T-helper 1 cell treated with Interleukin-12 subunit alpha and Interleukin-12 subunit beta and Interleukin-4 antibody, amounts not matched to agents 30 μg/mL and 1 μg/mL, for 36 hours (primary cell): ENCODE measurements around the gene ENSA.
"Not testable (repeated sequence)": the region's sequence is repeated elsewhere in the genome, so short reads cannot be mapped to it uniquely, and the experiment has no call there.

Experiments
- H3K27ac Mint-ChIP-seq: one replicate; pipeline ENCODE4 v1.8.0; 2021; ENCODE audit warnings: mild to moderate bottlenecking, mixed read lengths
- H3K27me3 Mint-ChIP-seq: one replicate; pipeline ENCODE4 v1.8.0; 2021; ENCODE audit warnings: low read depth, mixed read lengths
- H3K36me3 Mint-ChIP-seq: one replicate; pipeline ENCODE4 v1.8.0; 2021; ENCODE audit warnings: low read depth, mixed read lengths
- H3K4me1 Mint-ChIP-seq: one replicate; pipeline ENCODE4 v1.8.0; 2021; ENCODE audit warnings: low read depth, mixed read lengths
- H3K4me3 Mint-ChIP-seq: one replicate; pipeline ENCODE4 v1.8.0; 2021; ENCODE audit warnings: mild to moderate bottlenecking, moderate library complexity, mixed read lengths
- H3K9me3 Mint-ChIP-seq: one replicate; pipeline ENCODE4 v1.8.0; 2021; ENCODE audit warnings: mixed read lengths

ENSA gene

DNA sequence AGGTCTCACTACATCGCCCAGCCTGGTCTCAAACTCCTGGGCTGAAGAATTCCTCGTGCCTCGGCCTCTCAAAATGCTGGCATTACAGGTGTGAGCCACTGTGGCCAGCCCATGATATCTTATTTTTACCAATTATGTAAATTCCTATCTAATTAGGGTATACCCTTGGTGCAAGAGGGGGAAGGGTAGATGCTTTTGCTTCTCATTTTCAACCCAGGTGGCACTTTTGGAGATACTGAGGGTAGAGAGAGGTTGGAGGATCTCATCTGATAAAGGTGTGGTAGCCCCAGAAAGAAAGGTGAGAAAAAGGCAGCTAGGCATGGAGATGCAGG, 17.4 kb downstream of the ENSA start:
- Mint-ChIP-seq H3K27me3 (no peaks in the 10 kb centered on the region), H3K36me3 (peaks cover 22% of the 10 kb centered on the region), H3K27ac (peak overlapping the region; percentile 98), H3K4me1 (peaks cover 51% of the 10 kb centered on the region), H3K4me3 (peak overlapping the region; percentile 63), H3K9me3 (no peaks in the 10 kb centered on the region)

GRCh38 chr1:150610576-150610975, 18.8 kb downstream of the ENSA start:
- Mint-ChIP-seq H3K4me3 (no peak overlapping the region), H3K36me3 (peaks cover 12% of the 10 kb centered on the region), H3K27ac (peak overlapping the region; percentile 98), H3K27me3 (no peaks in the 10 kb centered on the region), H3K9me3 (no peaks in the 10 kb centered on the region), H3K4me1 (peaks cover 40% of the 10 kb centered on the region)

- Mint-ChIP-seq H3K36me3 (peaks cover 8% of the 10 kb centered on the region), H3K4me1 (peaks cover 35% of the 10 kb centered on the region), H3K4me3 (no peak overlapping the region), H3K27me3 (no peaks in the 10 kb centered on the region), H3K9me3 (no peaks in the 10 kb centered on the region), H3K27ac (peak overlapping the region; percentile 57)
Measured at GRCh38 chr1:150609732-150610131, 19.7 kb downstream of the ENSA start.

GRCh38 chr1:150606463-150607142, 22.8 kb downstream of the ENSA start:
- Mint-ChIP-seq H3K36me3 (peaks cover 11% of the 10 kb centered on the region), H3K4me1 (peaks cover 16% of the 10 kb centered on the region), H3K27me3 (no peaks in the 10 kb centered on the region), H3K4me3 (no peak overlapping the region), H3K27ac (peak overlapping the region; percentile 13), H3K9me3 (no peaks in the 10 kb centered on the region)

DNA sequence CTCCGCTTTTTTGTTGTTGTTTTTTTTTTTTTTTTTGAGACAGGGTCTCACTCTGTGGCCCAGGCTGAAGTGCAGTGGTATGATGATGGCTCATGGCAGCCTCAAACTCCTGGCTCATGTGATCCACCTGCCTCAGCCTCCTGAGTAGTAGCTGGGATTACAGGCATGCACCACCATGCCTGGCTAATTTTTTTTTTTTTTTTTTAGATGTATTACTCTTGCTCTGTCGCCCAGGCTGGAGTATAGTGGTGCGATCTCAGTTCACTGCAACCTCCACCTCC, 24.0 kb downstream of the ENSA start:
- H3K4me1 Mint-ChIP-seq, H3K27me3 Mint-ChIP-seq, H3K9me3 Mint-ChIP-seq, H3K27ac Mint-ChIP-seq, H3K4me3 Mint-ChIP-seq: not testable (repeated sequence)
- peaks cover 13% of the 10 kb centered on the region for H3K36me3 Mint-ChIP-seq

GRCh38 chr1:150604226-150604588, 25.2 kb downstream of the ENSA start:
- no peak overlapping the region for H3K4me3 Mint-ChIP-seq
- peaks cover 16% of the 10 kb centered on the region for H3K36me3 Mint-ChIP-seq
- H3K9me3 Mint-ChIP-seq = no peaks in the 10 kb centered on the region
- peaks cover 7% of the 10 kb centered on the region for H3K4me1 Mint-ChIP-seq
- no peaks in the 10 kb centered on the region for H3K27me3 Mint-ChIP-seq
- peak overlapping the region; percentile 56 for H3K27ac Mint-ChIP-seq

DNA sequence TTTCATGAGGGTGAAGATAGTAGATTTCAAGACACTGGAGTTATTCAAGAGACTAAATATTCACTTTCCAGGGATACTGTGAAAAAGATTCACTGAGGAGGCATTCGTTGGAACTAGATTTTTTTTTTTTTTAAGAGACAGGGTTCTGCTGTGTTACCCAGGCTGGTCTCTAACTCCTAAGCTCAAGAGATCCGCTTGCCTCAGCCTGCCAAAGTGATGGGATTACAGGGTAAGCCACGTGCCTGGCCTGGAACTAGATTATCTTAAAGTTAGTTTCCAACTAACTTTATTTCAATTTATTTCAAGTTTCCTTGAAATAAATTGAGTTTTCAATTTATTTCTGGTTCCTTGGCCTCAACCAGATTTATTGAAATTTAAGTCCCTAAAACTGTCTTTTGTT, 25.7 kb downstream of the ENSA start:
- Mint-ChIP-seq H3K9me3 (no peaks in the 10 kb centered on the region), H3K27ac (no peak overlapping the region), H3K27me3 (no peaks in the 10 kb centered on the region), H3K4me3 (no peak overlapping the region), H3K4me1 (peaks cover 7% of the 10 kb centered on the region), H3K36me3 (peaks cover 14% of the 10 kb centered on the region)

DNA sequence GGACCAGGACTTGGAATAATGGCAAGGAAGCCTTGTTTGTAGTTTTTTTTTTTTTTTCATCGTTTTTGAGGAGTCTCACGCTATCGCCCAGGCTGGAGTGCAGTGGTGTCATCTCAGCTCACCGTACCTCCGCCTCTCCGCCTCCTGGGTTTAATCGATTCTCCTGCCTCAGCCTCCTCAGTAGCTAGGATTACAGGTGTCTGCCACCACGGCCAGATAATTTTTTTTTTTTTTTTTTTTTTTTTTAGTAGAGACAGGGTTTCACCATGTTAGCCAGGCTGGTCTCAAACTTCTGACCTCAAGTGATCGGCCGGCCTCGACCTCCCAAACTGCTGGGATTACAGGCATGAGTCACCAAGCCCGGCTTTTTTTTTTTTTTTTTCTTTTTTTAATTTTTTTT, 27.0 kb downstream of the ENSA start:
- H3K27ac Mint-ChIP-seq, H3K4me3 Mint-ChIP-seq, H3K27me3 Mint-ChIP-seq, H3K4me1 Mint-ChIP-seq, H3K9me3 Mint-ChIP-seq: not testable (repeated sequence)
- peaks cover 14% of the 10 kb centered on the region for H3K36me3 Mint-ChIP-seq

GRCh38 chr1:150601540-150601939, 27.9 kb downstream of the ENSA start:
- Mint-ChIP-seq H3K4me1 (peaks cover 11% of the 10 kb centered on the region), H3K27me3 (no peaks in the 10 kb centered on the region), H3K36me3 (peaks cover 16% of the 10 kb centered on the region), H3K9me3 (no peaks in the 10 kb centered on the region), H3K27ac (no peak overlapping the region), H3K4me3 (no peak overlapping the region)

GRCh38 chr1:150598346-150598745, 31.1 kb downstream of the ENSA start:
- not testable (repeated sequence) for H3K9me3 Mint-ChIP-seq, H3K27ac Mint-ChIP-seq, H3K4me3 Mint-ChIP-seq, H3K27me3 Mint-ChIP-seq, H3K4me1 Mint-ChIP-seq
- peaks cover 17% of the 10 kb centered on the region for H3K36me3 Mint-ChIP-seq

DNA sequence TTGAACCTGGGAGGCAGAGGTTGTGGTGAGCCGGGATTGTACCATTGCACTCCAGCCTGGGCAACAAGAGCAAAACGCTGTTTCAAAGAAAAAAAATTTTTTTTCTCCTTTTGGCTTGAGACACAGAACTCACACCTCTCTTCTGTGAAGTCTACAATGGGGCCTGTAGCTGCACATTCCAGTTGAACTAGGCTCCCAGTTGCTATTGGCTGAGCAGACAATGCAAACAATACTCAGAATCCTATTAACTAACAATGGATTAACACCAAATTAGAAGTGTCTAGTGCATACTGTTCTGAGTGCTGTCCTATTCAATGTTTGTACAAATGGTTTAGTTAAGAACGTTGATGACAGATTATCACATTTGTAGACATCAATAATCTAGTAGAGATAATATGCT, 32.4 kb downstream of the ENSA start:
- Mint-ChIP-seq H3K4me1 (peaks cover 7% of the 10 kb centered on the region), H3K9me3 (no peaks in the 10 kb centered on the region), H3K27me3 (no peaks in the 10 kb centered on the region), H3K27ac (no peak overlapping the region), H3K36me3 (peaks cover 17% of the 10 kb centered on the region), H3K4me3 (no peak overlapping the region)

DNA sequence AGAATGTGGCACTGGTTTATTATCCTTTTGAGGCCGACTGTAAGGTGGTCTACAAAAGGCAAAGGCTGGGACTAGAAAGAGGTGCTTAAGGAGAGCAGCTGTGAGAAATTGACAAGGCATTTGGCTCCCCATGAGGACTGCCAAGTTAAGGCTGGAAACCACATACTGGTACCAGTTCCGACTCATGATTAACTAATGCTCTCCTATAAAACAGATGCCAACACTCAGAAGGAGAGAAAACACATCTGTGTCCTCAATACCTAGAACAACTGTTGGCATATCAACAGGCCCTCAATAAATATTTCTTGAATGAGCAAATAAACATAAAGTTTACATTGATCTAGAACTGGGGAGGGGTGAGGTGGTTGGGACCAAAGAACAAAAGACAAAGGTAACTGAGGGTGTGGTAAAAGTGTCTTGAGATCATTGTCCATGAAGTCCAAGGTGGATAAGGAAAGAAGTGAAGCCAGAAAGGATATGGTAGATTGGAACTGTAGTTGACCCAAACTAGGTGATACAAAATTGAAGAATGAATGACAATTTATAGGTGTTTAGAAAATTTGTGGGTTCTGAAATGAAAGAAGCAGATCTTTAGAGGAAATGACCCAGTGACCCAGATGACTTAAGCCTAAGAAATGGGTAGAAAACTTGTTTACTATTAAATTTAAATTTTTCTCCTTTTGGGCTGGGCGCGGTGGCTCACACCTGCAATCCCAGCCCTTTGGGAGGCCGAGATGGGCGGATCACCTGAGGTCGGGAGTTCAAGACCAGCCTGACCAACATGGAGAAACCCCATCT, 33.1 kb downstream of the ENSA start:
- no peak overlapping the region for H3K4me3 Mint-ChIP-seq
- no peaks in the 10 kb centered on the region for H3K9me3 Mint-ChIP-seq
- H3K27me3 Mint-ChIP-seq = no peaks in the 10 kb centered on the region
- H3K4me1 Mint-ChIP-seq = peaks cover 7% of the 10 kb centered on the region
- H3K27ac Mint-ChIP-seq = no peak overlapping the region
- H3K36me3 Mint-ChIP-seq = peaks cover 17% of the 10 kb centered on the region

GRCh38 chr1:150582371-150582770, 47.0 kb downstream of the ENSA start:
- H3K27ac Mint-ChIP-seq = no peak overlapping the region
- H3K36me3 Mint-ChIP-seq = peaks cover 28% of the 10 kb centered on the region
- no peaks in the 10 kb centered on the region for H3K9me3 Mint-ChIP-seq
- peaks cover 19% of the 10 kb centered on the region for H3K4me1 Mint-ChIP-seq
- H3K27me3 Mint-ChIP-seq = no peaks in the 10 kb centered on the region
- H3K4me3 Mint-ChIP-seq = no peak overlapping the region

- H3K4me3 Mint-ChIP-seq, H3K9me3 Mint-ChIP-seq, H3K27me3 Mint-ChIP-seq, H3K27ac Mint-ChIP-seq: not testable (repeated sequence)
- peaks cover 19% of the 10 kb centered on the region for H3K4me1 Mint-ChIP-seq
- peaks cover 32% of the 10 kb centered on the region for H3K36me3 Mint-ChIP-seq
Measured at GRCh38 chr1:150581962-150582361, 47.5 kb downstream of the ENSA start.

- not testable (repeated sequence) for H3K27ac Mint-ChIP-seq, H3K27me3 Mint-ChIP-seq, H3K9me3 Mint-ChIP-seq, H3K4me3 Mint-ChIP-seq
- peaks cover 37% of the 10 kb centered on the region for H3K36me3 Mint-ChIP-seq
- H3K4me1 Mint-ChIP-seq = peaks cover 19% of the 10 kb centered on the region
Measured at GRCh38 chr1:150581437-150581836, 48.0 kb downstream of the ENSA start.
